Measurements from ENCODE around the gene CAB39L. TPM values are rescaled to one million over a fixed set of nuclear protein-coding genes. Genes with fewer than 3 reads are reported as not detected.

The CAB39L gene
- total RNA-seq, 1 experiment from 2014 or later, result 2.2 TPM

DNA sequence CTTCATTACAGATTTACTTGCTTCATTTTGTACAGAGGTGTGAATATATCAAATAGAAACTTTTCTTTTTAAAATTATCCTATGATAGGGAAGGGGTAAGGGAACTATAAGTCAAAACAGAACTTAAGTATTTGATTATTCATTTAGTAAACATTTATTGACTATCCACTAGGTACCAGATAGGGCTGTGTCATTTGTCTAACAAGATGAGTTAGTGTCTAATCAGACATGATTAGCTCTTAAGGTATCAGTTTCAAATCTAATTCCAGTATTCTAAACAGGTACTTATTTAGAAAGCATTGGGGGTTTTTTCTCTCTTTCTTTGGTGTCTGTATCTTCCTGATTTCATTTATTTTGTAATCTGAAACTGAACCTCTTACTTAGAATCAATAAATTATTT, 164.0 kb downstream of the CAB39L start:
- no peak for DNase-seq (ENCODE audit: low read depth)

DNA sequence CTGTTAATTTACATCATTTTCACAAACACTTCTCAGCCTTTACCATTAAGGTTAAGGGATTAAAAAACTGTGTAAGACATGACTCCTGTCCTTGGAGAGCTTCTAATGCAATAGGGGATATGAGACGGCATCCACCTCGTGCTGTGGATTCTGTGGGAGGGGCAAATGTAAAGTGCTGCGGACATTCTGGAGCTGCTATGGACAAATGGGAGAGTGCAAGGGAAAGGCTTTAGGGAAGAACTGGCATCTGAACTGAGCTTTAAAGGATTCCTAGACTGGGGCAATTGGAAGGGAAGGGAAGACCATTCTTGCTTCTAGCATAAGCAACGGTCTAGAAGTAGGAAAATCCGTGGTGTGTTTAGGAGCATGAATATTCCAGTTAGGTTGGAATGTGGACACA, 164.8 kb downstream of the CAB39L start:
- DNase-seq (ENCODE audit: low read depth), result no peak

- DNase-seq (ENCODE audit: low read depth), result no peak
Observed at GRCh38 chr13:49278211-49278610, 165.7 kb downstream of the CAB39L start.

- DNase-seq (ENCODE audit: low read depth), result no peak
Observed at GRCh38 chr13:49272296-49272695, 171.6 kb downstream of the CAB39L start.

GRCh38 chr13:49271264-49271663, 172.6 kb downstream of the CAB39L start:
- DNase-seq (ENCODE audit: low read depth), result no peak

DNA sequence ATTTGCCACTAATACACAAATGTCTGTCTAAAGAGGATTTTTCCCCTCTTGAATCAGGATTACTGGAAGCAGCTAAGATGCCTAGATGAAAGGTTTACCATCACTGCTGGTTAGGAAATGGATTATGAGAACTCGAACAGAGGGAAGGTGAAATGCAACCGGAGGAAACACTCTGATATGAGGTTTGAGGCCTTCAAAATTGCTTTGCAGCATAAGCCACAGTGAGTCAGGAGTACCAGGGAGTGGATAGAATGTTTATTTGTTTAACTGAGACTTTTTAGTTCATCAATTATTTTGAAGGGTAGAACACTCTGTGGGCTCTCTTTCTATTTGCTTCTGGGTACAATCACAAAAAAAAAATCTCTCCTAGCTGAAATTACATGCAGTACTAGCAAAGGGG, 178.0 kb downstream of the CAB39L start:
- peak; percentile 15 for DNase-seq (ENCODE audit: low read depth)

- DNase-seq (ENCODE audit: low read depth), result no peak
Observed at GRCh38 chr13:49262634-49263033, 181.2 kb downstream of the CAB39L start.

DNA sequence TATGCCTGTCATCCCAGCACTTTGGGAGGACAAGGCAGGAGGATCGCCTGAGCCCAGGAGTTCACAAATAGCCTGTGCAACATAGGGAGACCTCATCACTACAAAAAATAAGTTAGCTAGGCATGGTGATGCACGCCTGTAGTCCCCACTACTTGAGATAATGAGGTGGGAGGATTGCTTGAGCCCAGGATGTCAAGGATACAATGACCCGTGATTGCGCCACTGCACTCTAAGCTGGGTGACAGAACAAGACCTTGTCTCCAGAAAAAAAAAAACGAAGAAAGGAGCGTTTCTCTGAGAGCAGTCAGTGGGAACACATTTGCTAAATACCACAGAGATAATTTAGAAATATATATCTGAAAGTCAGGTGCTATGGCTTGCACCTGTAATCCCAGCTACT, 184.3 kb downstream of the CAB39L start:
- no peak for DNase-seq (ENCODE audit: low read depth)

Other genes with a start within 250 kb of the CAB39L start
- not detected in 2 replicates for gene MLNR, start 223.7 kb downstream of the CAB39L start, total RNA-seq (2014; rRNA removed; shearing (Covaris generic))
- gene CDADC1, start 196.1 kb downstream of the CAB39L start, total RNA-seq (2014; rRNA removed; shearing (Covaris generic)), result 0.80 and 30.1 TPM in 2 replicates
- gene SETDB2, start 210 bp upstream of the CAB39L start, total RNA-seq (2014; rRNA removed; shearing (Covaris generic)), result 3.0 and 5.8 TPM in 2 replicates
- gene PHF11, start 51.9 kb upstream of the CAB39L start, total RNA-seq (2014; rRNA removed; shearing (Covaris generic)), result 1.4 and 4.6 TPM in 2 replicates
- gene RCBTB1, start 141.5 kb upstream of the CAB39L start, total RNA-seq (2014; rRNA removed; shearing (Covaris generic)), result 5.0 and 10.6 TPM in 2 replicates
- not detected in 2 replicates for gene ARL11, start 184.4 kb upstream of the CAB39L start, total RNA-seq (2014; rRNA removed; shearing (Covaris generic))
- gene EBPL, start 247.4 kb upstream of the CAB39L start, total RNA-seq (2014; rRNA removed; shearing (Covaris generic)), result 94.8 and 94.9 TPM in 2 replicates

Measured in Daoy (cell line).